Neural cell (in vitro differentiated cells): Measurements from ENCODE around the gene TM9SF3.
"Not testable (repeated sequence)": the region's sequence is repeated elsewhere in the genome, so short reads cannot be mapped to it uniquely, and the experiment has no call there.

ENCODE experiments used
- POLR2AphosphoS5 ChIP-seq: IDR thresholded peaks from 2 replicates; pipeline ENCODE4 v1.6.1; 2012
- REST ChIP-seq: IDR thresholded peaks from 2 replicates; pipeline ENCODE4 v1.6.1; 2012; ENCODE audit warnings: borderline replicate concordance
- TF ChIP-seq, protein P1 (sequence below): fragments of 450-650 bp; IDR thresholded peaks from 2 replicates; pipeline ENCODE4 v1.5.1; 2014; ENCODE audit warnings: antibody characterized with exemption, mild to moderate bottlenecking, moderate library complexity; ENCODE audit not compliant: poor library complexity, severe bottlenecking

GRCh38 chr10:96545558-96545957, 41.3 kb downstream of the TM9SF3 start:
- TF ChIP-seq, protein P1, sequence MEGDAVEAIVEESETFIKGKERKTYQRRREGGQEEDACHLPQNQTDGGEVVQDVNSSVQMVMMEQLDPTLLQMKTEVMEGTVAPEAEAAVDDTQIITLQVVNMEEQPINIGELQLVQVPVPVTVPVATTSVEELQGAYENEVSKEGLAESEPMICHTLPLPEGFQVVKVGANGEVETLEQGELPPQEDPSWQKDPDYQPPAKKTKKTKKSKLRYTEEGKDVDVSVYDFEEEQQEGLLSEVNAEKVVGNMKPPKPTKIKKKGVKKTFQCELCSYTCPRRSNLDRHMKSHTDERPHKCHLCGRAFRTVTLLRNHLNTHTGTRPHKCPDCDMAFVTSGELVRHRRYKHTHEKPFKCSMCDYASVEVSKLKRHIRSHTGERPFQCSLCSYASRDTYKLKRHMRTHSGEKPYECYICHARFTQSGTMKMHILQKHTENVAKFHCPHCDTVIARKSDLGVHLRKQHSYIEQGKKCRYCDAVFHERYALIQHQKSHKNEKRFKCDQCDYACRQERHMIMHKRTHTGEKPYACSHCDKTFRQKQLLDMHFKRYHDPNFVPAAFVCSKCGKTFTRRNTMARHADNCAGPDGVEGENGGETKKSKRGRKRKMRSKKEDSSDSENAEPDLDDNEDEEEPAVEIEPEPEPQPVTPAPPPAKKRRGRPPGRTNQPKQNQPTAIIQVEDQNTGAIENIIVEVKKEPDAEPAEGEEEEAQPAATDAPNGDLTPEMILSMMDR: not testable (repeated sequence)
- TF ChIP-seq POLR2AphosphoS5, REST: not testable (repeated sequence)
